ENCODE results near the gene HMMR. TPM values are rescaled to one million over a fixed set of nuclear protein-coding genes. Genes with fewer than 3 reads are reported as not detected.
"Not testable (repeated sequence)": the region's sequence is repeated elsewhere in the genome, so short reads cannot be mapped to it uniquely, and the experiment has no call there.

The HMMR gene
- total RNA-seq, 4 donors from 2014 or later, result 0.66 to 1.0 (median 0.84) TPM

DNA sequence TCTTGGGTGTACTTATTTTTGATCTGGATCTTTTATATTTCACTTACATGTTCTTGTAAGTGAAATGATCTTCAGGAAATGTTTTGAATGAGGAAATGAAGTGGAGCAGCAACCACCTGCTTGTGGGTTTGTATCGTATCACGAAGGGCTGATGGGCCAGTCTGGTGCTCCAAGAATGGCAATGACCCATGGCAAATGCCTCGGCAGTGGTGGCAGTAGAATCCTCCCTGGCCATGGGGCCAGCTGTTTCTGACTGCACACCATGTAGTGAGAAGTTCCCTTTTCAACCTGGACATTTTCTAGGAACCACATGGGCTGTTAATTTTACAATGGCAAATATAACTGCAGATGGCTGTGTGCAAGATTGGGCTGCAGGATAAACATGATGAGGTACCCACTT is 74.9 kb downstream of the HMMR start:
- 76 to 80% methylated on average over 3 of the region's 3 CpGs for WGBS, 2 donors
- no peak for DNase-seq (ENCODE audit: low spot score in 2 of 2)
- H3K36me3 ChIP-seq, result no peaks in the 10 kb centered on the region
- H3K27me3 ChIP-seq, result no peaks in the 10 kb centered on the region
- H3K4me3 ChIP-seq, result no peak overlapping the region
- no peaks in the 10 kb centered on the region for H3K9me3 ChIP-seq
- H3K27ac ChIP-seq, result no peak overlapping the region
- TF ChIP-seq POLR2A (IDR thresholded peaks at IDR 0.05) (no peak), EP300 (IDR thresholded peaks at IDR 0.05) (no peak)
- TF ChIP-seq, protein P1, sequence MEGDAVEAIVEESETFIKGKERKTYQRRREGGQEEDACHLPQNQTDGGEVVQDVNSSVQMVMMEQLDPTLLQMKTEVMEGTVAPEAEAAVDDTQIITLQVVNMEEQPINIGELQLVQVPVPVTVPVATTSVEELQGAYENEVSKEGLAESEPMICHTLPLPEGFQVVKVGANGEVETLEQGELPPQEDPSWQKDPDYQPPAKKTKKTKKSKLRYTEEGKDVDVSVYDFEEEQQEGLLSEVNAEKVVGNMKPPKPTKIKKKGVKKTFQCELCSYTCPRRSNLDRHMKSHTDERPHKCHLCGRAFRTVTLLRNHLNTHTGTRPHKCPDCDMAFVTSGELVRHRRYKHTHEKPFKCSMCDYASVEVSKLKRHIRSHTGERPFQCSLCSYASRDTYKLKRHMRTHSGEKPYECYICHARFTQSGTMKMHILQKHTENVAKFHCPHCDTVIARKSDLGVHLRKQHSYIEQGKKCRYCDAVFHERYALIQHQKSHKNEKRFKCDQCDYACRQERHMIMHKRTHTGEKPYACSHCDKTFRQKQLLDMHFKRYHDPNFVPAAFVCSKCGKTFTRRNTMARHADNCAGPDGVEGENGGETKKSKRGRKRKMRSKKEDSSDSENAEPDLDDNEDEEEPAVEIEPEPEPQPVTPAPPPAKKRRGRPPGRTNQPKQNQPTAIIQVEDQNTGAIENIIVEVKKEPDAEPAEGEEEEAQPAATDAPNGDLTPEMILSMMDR (IDR thresholded peaks at IDR 0.05), result no peak
- no peaks in the 10 kb centered on the region for H3K4me1 ChIP-seq

DNA sequence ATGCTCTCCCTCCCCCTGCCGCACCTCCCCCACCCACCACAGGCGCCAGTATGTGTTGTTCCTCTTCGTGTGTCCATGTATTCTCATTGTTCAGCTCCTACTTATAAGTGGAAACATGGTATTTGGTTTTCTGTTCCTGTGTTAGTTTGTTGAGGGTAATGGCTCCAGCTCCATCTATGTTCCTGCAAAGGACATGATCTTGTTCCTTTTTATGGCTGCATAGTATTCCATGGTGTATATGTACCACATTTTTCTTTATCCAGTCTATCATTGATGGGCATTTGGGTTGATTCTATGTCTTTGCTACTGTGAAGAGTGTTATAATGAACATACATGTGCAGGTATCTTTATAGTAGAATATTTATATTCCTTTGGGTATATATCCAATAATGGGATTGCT is 76.0 kb downstream of the HMMR start:
- not testable (repeated sequence) for H3K36me3 ChIP-seq; H3K9me3 ChIP-seq; H3K27ac ChIP-seq; H3K27me3 ChIP-seq; H3K4me1 ChIP-seq; DNase-seq (ENCODE audit: low spot score in 2 of 2); H3K4me3 ChIP-seq
- 88 to 94% methylated on average over 3 of the region's 3 CpGs for WGBS, 2 donors

- TF ChIP-seq, protein P1 (IDR thresholded peaks at IDR 0.05), result no peak
- no peak for TF ChIP-seq POLR2A (IDR thresholded peaks at IDR 0.05)
- no peak for TF ChIP-seq EP300 (IDR thresholded peaks at IDR 0.05)
- Histone ChIP-seq H3K4me1 (no peaks in the 10 kb centered on the region), H3K27me3 (no peaks in the 10 kb centered on the region), H3K36me3 (no peaks in the 10 kb centered on the region), H3K27ac (no peak overlapping the region), H3K9me3 (no peaks in the 10 kb centered on the region), H3K4me3 (no peak overlapping the region)
- DNase-seq (ENCODE audit: low spot score in 2 of 2), result no peak
- WGBS, 2 donors, result 86 to 89% methylated on average over 1 of the region's 1 CpG
Measured at GRCh38 chr5:163540696-163541095, 80.3 kb downstream of the HMMR start.

Small RNA genes lying within 50 kb of the gene (small RNA-seq; reads per million reads assigned to genes)
- gene AC008723.1, result not detected

Other genes with a start within 250 kb of the HMMR start
- gene CCNG1, start 23.0 kb upstream of the HMMR start, total RNA-seq, result 100 to 1,000 TPM; 103 to 146 (median 113) TPM
- gene NUDCD2, start 530 bp upstream of the HMMR start, total RNA-seq, result 10 to 100 TPM in 1 of 4 donors, 1 to 10 TPM in 3; 4.6 to 14.5 (median 5.5) TPM
- gene MAT2B, start 45.0 kb downstream of the HMMR start, total RNA-seq, result 10 to 100 TPM; 23.7 to 52.9 (median 28.9) TPM

Measured in tibial nerve (tissue), 4 donors.